ENCODE results near the gene NAB2.
"Not testable (repeated sequence)": the region's sequence is repeated elsewhere in the genome, so short reads cannot be mapped to it uniquely, and the experiment has no call there.

Gene NAB2

DNA sequence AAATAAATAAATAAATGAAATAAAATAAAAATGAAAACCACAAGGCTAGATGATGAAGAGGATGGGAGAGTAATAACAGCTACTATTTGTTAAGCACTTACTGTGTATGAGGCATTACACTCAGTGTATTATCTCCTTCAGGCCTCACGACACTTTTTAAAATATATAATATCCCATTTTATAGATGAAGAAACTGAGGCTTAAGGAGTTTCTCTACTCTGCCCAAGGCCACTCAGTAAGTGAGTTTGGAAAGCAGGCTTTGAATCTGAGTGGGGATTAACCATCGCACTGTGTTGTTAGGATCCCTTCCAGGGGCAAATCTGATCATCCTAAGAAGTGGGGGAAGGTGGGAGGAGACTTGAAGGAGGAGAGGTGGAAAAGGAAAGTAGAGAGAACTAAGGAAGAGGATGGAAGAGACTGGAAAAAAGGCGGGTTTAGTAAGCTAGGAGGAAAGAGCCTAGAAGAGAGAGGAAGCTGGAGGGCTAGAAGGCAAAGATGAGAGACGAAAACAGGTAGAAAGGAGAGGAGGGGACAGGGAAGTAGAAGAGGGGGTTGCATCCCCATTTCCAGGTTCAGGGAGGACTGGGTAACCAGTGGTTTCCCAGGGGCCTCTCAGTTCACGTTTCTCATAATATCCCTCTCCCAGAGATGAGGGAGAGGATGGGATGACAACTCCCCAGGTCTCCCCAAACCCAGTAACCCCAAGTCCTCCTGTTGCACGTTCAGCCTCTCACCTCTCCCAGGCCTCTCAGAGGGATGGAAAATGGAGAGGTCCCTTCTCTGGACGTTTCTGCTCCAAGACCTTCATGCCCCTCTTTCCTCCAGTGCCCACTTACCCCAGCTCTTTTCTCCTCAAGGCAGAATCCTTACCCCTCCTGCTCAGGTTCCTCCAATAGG lies 20.5 kb downstream of the NAB2 start:
- H3K4me3 ChIP-seq (ENCODE audit: low read depth, low read length), result no peak overlapping the region

DNA sequence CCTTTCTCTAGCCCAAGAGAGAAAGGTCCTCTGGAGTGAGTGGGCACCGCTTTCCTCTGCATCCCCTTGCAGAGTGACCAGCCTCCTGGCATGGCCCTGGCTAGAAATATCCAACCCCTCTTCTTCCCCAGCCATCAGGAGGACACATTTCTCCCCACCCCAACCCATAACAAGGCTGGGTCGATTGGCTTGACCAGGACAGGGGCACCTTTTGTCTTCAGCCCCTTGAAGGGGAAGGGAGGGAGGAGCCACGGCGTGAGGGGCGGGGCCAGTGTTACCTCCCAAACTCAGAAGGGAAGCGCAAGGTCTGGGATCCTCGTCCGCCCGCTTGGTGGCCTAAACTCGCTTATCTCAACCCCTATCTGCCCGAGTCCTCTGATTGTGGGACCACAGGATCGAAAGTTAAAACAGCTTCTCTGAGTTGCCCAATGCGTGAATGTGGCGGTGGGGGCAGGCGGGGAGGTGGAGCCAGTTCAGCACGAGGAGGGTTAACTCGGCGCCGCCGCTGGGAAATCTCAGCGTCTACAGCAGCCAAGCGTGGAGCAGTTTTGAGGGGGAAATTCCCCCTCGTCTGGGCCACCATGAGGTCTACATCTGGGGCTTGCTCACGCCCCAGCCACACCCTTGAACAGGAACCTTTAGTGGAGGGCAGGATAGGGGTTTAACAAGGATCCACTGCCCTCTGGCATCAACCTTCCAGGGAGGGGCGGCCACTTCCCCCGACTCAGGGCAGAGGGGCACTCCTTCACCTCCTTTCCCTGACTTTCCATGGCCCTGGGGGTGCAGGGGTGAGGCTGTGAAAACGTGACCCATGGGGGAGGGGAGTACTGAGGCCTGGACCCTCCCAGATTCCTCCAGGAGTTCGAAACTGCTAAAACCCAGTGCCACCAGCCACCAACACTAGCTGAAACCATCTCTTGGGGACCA lies 21.5 kb downstream of the NAB2 start:
- peak overlapping the region; percentile 48 for H3K4me3 ChIP-seq (ENCODE audit: low read depth, low read length)

DNA sequence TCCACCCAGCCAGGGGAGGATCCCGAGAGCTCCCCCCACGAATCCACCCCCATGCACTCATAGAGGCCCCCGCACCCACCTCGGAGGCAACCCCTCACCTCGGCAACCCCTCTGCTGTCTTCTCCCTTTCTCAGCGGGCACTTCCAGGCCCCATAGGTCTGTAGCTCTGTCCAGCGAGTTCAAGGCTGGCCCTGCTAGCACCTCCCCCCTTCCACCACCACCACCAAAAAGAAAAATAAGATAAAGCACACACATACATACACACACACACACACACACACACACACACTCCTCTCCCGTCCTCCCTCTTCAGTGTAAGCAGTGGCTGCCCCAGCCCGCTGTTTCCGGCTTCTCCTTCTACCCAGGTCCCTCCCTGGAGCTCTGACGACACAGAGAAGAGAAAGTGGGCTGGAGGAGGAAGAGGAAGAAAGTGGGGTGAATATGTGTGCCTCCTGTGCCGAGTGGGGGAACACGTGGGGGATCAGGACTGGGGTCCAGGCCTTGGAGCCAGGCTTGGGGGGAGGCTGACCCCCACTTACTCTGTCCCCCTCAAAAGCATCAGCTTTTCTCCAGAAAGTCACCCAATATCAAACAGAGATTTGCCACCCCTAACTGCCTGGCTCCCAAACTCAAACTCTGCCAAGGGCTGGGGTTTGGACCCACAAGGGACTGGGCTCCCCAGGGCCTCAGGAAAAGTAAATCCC lies 22.3 kb downstream of the NAB2 start, which contains the start of gene STAT6:
Gene STAT6, minus strand, starts transcription at position 332 of the 704 bp plus-strand sequence. CDS start 3,084 bp downstream, outside the sequence.
- H3K4me3 ChIP-seq (ENCODE audit: low read depth, low read length), result peak within 1 kb of the TSS; percentile 48

GRCh38 chr12:57112492-57113294 lies 23.8 kb downstream of the NAB2 start:
- no peak overlapping the region for H3K4me3 ChIP-seq (ENCODE audit: low read depth, low read length)

DNA sequence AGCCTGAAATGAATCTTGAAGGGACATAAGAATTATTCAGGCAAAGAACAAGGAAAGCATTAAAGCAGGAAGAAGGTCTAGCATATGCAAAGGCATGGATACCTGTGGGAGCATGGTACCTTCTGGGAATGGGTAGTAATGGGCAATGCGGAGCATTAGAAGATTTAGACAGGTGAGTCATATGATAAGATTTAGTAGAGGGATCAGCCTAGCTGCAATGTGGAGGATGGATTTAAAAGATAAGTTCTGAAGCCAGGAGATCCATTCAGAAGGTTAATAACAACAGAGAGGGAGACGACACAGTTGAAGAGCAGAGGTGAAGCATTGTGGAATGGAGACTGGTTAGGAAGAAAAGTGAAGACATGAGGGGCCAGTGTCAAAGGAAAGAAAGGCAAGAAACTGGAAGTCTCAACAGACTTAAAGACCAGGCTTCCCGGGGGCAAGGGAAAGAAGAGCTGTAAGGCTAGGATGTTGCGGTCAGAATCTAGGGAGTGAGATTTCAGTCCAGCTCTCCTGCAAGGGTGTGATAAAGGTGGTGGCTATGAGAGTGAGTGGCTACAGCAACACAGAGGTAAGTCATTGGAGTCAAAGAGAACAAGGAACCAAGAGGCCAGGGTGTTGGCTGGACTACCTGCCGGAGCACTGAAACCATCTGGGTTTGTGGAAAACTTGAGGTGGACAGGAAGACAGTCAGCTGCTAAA lies 27.8 kb downstream of the NAB2 start:
- H3K4me3 ChIP-seq (ENCODE audit: low read depth, low read length), result no peak overlapping the region

- no peak overlapping the region for H3K4me3 ChIP-seq (ENCODE audit: low read depth, low read length)
Observed at GRCh38 chr12:57118711-57119271, 29.9 kb downstream of the NAB2 start.

- no peak overlapping the region for H3K4me3 ChIP-seq (ENCODE audit: low read depth, low read length)
Observed at GRCh38 chr12:57119294-57120085, 30.6 kb downstream of the NAB2 start.

DNA sequence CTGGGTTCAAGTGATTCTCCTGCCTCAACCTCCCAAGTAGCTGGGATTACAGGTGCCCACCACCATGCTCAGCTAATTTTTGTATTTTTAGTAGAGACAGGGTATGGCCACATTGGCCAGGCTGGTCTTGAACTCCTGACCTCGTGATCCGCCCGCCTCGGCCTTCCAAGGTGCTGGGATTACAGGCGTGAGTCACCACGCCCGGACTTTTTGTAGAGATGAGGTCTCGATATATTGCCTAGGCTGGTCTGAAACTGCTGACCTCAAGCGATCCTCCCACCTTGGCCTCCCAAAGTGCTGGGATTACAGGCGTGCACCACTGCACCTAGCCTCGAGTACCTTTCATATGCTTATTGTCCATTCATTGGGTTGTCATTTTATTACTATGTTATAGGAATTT lies 31.8 kb downstream of the NAB2 start:
- not testable (repeated sequence) for H3K4me3 ChIP-seq (ENCODE audit: low read depth, low read length)

DNA sequence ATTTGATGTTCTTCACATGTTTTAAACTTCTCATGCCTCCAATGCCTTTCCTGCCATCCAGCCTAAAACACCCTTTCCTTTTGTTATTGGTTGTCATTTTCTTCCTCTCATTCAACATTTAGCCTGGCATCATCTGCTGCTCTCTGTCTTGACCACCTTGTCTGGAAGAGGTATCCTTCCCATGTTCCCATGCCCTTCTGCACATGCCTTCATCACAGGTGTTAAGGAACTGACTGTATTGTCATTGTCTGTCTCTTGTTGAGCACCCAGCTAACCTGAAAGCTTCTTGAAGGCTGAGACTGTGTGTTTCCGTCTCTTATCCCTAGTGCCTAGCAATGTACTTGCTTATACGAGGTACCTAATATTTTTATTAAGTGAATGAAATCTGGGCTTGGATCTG lies 34.9 kb downstream of the NAB2 start:
- H3K4me3 ChIP-seq (ENCODE audit: low read depth, low read length), result no peak overlapping the region

DNA sequence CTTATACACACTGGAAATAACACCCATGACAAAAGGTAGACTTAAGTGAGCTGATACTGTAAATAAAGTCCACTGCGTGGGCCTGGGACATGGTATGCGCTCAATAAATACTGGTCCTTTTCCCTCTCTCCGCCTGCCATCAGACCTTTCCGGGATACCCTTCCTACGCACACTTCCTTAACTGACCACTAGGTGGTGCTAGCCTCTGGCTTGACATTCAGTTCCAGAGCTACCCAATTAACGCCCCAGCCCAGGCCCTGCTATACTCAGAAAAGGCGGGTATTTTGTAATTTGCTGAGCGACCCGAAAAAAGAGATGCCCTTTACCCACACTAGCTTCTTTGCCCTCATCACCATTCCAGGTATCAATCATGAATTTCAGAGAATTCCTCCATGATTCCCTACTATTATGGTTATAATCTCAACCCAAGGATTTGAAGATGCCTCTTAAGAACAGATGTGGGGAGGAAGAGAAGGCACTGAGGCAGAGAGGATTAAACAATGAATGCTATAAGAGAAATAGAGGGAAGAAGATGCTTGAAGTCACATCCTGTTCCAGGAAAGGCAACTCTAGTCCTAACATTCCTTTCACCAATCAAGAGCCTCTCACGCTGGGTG lies 35.5 kb downstream of the NAB2 start:
- no peak overlapping the region for H3K4me3 ChIP-seq (ENCODE audit: low read depth, low read length)

GRCh38 chr12:57126061-57126460 lies 37.1 kb downstream of the NAB2 start:
- no peak overlapping the region for H3K4me3 ChIP-seq (ENCODE audit: low read depth, low read length)

GRCh38 chr12:57126561-57126960 lies 37.6 kb downstream of the NAB2 start:
- no peak overlapping the region for H3K4me3 ChIP-seq (ENCODE audit: low read depth, low read length)

DNA sequence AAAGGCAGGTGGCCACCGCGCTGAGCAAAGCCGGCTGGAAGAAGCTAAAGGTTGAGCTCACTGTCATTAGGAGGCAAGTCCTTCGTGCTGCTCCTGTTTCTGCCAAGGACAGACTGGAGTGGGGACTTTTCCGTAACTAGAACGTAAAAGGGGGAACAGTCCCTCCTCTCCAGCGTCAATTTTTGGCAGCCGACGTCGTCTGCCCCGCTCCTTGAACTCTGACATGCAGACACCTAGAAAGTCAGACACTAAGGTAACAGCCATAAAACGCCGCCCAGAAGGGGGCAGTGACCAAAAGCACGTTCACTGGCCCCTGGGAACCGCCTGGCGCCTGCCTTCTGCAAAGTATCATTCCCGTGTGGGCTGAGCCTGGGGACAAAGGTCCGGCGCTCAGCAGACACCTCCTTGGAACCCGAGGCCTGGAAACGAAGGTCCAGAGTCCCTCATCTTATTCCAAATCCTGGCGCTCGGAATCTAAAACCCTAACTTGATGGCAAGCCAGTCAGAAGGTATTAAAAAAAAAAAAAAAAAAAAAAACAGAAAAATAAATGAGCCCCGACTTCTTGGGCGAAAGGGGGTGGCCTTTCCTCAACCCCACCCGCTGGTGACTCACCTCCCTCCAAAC lies 38.3 kb downstream of the NAB2 start:
- peak overlapping the region; percentile 72 for H3K4me3 ChIP-seq (ENCODE audit: low read depth, low read length)

DNA sequence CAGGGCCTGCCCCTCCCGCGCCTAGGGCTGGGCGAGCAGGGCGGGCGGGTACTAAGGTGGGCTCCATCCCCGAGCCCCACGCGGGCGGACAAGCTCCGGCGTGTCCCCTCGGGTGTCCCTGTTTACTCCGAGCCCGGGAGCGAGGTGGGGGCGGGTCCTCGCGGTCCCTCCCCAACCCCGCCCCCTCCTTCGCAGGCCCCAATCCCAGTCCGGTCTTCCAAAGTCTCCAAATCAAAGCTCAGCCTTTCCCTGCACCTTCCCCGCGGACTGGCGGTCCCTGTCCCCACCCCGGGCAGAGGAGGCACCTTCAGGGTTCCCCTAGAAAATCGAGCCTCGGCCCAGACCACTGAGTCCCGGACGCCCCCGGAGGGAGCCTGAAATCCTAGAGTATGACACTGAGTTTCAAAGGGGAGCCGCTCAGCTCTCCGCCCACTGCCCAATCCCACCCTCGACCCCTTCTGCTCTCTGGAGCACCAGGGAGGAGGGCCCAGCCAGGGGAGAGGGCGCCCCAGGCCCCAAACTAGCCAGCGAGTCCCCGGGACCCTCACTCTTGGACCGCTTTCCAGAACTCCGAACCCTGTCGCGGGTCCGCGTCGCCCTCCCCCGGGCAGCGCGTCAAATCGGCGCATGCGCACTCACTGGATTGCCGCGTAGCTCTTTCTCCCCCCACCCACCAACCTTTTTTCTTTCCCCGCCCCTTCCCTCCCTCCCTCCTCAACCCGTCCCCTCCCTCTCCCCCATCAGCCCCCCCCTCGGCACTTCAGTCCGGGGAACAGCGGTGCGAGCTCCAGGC lies 39.0 kb downstream of the NAB2 start, which contains the start of gene LRP1:
Gene LRP1, plus strand, starts transcription at position 758 of the 793 bp plus-strand sequence. CDS start 482 bp downstream, outside the sequence.
- H3K4me3 ChIP-seq (ENCODE audit: low read depth, low read length), result peak within 1 kb of the TSS; percentile 83

- H3K4me3 ChIP-seq (ENCODE audit: low read depth, low read length), result peak overlapping the region; percentile 83
Observed at GRCh38 chr12:57128519-57129247, 39.8 kb downstream of the NAB2 start.

- peak overlapping the region; percentile 83 for H3K4me3 ChIP-seq (ENCODE audit: low read depth, low read length)
Observed at GRCh38 chr12:57129321-57129842, 40.5 kb downstream of the NAB2 start.
